ENCODE results near the gene UBE2V1.
"Not testable (repeated sequence)": the region's sequence is repeated elsewhere in the genome, so short reads cannot be mapped to it uniquely, and the experiment has no call there.

The UBE2V1 gene

DNA sequence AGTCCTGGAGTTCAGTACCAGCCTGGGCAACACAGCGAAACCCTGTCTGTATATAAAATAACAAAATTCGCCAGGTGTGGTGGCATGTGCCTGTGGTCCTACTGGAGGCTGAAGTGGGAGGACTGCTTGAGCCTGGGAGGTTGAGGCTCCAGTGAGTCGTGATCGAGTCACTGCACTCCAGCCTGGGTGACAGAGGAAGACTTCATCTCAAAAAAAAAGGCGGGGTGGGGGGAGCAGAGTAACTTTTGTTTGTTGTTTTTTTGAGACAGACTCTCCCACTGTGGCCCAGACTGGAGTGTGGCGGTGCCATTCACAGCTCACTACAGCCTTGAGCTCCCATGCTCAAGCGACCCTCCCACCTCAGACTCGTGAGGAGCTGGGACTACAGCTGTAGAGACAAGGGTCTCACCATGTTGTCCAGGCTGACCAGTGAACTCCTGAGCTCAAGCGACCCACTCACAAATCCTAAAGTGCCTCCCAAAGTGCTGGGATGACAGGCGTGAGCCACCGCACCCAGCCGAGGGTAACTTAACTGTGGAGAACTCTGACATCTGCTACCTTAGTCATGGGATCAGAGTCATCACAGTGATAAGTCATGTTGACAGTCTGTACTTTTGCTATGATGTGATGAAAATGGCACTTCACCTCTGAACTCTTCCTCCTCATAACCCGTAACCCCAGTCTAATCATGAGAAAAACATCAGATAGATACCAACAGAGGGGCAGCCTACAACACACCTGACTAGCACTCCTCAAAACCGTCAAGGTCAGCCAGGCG is 24.1 kb upstream of the UBE2V1 start:
- DNase-seq = no peak

DNA sequence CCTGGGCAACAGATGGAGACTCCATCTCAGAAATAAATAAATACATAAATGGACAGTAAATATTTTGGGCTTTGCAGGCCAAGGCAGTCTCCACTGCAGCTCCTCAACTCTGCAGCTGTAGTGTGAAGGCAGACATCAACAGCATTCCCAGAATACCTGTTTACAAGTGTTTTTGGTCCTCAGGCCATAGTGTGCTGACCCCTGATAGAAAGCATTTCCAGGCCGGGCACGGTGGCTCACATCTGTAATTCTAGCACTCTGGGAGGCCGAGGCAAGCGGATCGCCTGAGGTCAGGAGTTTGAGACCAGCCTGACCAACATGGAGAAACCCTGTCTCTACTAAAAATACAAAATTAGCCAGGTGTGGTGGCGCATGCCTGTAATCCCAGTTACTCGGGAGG is 22.2 kb upstream of the UBE2V1 start:
- not testable (repeated sequence) for DNase-seq

DNA sequence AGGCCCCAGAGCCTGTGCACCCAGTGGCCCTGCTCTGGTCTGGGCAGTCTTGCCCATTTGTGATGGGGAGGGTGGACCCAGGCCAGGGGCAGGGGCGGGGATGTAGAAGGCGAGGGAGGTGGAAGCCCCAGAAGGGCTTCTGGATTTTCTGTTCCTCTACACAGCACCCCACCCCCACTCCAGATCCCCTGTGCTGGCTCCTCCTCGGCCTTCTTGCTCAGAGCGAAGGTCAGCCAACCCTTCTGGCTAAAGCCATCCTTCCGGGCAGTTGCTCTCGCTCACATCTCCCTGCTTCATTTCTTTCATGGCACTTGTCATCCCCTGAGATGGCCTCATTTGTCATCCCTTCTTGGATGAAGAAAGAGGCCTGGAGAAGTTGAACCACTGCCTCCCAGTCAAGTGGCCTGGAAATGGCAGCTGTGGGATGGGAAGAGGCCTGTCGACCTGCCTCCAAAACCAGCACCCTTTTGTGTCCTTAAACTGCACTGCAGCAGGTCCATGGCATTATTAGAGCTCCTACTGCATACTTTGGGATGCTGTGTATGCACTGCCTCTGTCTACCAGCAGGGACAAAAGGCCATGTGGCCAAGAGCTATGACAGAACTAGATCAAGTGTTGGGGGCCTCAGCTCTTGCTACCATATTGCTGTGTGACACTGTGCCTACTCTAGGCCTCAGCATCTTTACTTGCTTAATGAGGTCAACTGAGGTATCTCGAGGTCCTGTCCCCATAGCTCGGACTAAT is 20.7 kb upstream of the UBE2V1 start:
- no peak for DNase-seq

DNA sequence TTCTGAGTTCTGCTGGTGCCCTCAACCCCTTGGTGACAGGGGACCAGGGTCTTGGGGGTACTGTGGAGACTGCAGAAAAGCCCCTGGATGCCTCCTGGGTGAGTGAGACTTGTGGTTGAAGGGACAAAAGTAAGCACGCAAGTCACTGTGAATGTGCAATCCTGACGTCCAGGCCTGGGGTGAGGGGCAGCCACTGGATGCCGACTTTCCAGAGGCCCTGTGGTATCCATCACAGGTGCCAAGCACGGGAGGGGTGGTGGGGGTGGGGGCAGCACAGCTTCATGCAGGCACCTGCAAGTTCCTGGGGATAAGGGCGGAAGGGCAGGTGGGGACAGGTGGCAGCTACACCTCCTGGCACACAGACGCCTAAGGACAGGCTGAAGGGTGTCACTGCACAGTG is 20.1 kb upstream of the UBE2V1 start:
- no peak for DNase-seq

DNA sequence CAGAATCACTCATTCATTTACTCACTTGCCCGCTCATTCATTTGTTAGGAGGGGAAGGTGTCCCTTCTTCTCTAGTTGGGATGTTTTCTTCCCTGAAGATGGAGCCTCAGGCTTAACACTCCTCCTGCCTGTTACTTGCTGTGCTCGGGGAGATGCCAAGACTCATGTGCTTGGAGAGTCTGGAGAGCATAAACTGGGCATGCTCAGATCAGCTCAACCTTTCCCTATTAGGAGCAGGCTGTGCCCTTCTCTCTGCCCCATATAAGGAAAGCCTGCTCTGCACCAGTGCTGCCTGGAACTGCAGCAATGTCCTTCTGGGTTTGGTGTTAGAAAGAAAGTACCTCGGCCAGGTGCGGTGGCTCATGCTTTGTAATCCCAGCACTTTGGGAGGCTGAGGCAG is 18.0 kb upstream of the UBE2V1 start:
- no peak for DNase-seq

DNA sequence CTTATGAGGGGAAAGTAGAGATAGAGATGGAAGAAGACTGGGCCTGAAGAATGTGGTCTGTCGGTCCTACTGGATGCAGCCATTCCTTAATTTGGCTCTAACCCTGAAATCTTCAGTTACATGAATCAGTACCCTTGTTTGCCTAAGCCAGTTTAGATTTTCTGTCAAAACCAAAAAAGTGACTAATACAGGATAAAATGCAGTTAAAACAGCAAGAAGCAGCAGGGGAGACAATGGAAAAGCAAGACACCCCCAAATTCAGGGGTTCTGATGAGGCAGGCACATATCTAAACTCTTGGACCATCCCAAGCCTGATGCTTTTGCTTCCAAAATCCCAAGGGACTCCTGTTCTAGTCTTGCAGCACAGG is 17.4 kb upstream of the UBE2V1 start:
- DNase-seq = no peak

DNA sequence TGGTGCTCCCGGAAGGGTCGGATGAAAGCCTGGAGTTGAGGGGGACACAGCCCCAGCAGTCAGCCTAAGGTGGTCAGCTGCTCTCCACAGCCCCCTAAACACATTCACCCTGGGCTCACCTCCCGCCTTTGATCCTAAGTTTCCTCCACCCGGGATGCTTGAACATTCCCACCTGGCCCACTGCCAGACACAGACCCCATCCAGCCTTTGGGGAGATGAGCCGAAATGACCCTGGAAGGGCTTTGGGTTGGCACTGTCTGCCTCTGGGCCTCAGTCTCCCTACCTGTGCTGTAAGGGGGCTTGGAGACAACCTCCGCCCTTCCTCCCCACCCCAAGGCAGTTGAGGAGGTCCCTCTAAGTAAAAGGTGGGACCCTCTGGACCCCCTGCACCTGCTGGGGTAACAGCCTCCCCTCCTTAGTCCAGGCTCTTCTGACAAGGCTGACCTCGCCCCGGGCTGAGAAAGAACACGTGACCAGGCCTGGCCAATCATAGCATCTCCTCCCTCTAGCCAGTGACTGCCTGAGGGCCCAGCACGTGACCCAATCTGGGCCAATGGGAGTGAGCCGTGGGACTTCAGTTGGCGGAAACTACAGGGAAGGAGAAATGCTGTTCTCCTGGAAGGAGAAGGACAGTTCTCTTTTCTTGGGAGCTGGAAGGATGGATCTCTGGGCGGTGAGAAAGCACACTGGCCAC is 16.9 kb upstream of the UBE2V1 start:
- peak; percentile 27 for DNase-seq

DNA sequence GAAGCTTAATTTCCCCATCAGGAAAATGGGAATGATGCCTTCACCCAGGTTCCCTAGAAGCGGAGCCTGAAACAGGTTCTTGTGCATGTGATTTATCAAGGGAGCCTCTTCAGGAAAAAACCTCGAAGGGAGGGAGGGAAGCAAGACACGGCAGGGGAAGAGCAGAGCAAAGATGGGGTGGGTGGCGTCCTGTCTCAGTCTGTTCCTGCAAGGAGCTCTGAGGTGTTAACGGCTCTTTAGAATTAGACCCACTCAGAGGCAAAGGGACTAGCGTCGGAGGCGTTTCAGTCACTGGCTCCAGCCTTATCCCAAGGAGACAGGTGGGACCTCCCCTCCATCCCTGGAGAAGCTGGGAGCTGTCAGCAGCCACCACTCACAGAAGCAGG is 15.6 kb upstream of the UBE2V1 start:
- no peak for DNase-seq

DNA sequence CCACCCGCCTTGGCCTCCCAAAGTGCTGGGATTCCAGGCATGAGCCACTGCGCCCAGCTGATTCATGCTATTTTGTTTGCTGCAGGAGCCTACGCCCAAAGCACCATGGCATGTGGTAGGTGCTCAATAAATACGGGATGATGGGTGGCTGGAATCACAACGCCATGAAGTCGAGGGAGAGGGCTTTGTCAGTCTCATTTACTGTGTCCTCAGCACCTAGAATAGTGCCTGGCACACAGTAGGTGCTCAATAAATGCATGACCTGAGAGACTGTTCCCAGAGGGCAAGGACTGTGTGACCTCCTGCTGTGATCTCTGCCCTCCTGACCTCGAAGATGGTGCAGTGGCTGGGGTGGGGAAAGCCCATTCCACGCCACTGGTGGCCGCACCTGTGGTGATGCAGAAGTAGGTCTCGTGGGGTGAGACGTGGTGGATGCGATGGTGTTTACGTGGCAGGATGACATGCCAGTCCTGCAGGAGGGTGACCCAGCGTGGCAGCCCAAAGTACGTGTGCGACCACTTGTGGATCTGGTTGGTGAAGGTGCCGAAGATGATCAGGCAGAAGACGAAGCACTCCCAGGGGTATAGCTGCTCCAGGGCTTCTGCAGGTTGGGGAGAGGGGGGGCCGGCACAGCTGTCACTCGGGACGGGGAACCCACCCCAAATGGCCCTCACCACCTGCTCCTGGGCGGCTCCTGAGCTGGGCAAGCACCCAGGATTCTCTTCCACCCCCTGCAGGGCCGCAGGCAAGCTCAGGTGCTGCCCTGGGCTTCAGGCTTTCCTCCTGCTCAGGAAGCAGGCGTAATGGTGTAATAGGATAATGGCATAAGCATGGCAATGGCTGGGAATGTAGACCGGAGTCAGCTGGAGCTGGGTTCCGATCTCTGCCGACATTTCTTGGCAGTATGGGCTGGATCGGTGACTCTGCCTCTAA is 14.9 kb upstream of the UBE2V1 start:
- peak; percentile 57 for DNase-seq

DNA sequence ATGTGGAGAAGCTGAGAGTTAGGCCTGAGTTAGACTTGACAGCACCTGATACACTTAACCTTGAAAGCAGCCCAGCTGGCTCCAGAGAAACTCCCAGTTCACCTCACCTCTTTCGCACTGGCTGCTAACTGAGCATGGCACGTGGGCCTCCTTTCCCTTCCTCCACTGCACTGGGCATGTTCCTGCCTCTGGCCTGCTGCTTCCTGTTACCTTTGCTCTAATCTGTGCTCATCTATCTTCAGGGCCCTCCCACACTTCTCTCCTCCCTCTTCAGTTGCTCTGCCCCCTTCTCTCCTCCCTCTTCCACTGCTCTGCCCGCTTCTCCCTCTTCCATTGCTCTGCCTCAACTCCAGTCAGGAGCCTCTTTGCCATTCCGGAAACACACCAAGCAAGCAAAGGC is 13.7 kb upstream of the UBE2V1 start:
- DNase-seq = peak; percentile 42

DNA sequence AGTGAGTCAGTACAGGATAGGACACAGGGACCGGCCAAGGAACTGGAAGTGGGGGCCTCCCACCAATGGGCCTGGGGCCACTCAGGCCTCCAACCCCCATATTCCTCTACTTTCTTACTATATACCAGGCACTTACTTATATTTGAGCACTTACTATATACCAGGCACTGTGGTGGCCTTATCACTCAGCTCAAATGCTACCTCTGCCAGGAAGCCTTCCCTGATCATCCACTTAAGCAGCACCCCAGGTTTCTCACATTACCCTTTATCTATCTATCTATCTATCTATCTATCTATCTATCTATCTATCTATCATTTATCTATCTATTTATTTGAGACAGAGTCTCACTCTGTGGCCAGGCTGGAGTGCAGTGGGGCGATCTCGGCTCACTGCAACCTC is 12.3 kb upstream of the UBE2V1 start:
- DNase-seq = no peak

DNA sequence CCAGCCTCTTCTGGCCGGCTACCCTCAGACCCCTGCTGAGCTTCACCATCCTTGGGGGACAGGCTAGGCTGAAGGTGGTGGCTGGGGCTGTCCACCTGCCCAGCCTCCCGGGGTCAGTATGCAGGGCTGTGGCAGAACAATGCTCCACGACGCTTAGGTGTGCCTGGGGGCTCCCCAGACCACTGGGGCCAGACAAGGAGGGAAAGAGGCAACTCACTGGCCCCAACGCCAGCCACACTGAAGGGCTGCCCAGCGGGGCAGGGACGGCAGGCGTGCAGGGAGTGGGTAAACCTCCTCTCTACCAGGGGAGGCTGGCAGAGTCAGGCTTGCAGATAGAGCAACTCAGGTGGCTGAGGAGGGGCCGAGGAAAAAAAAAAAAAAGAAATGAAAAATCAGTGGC is 11.5 kb upstream of the UBE2V1 start:
- DNase-seq = no peak

DNA sequence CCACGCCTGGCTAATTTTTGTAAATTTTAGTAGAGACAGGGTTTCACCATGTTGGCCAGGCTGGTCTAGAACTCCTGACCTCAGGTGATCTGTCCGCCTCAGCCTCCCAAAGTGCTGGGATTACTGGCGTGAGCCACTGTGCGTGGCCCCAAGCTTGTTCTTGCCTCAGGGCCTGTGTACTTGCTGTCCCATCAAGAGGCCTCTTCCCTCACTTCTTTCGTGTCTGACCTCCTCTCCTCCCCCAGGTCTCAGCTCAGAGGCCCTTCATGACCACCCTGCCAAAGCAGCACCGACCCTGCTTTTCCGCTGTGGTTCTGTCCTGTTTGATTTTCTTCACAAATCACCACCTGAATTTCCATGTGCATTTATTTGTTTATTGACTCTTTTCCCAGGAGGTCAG is 10.5 kb upstream of the UBE2V1 start:
- DNase-seq = no peak

DNA sequence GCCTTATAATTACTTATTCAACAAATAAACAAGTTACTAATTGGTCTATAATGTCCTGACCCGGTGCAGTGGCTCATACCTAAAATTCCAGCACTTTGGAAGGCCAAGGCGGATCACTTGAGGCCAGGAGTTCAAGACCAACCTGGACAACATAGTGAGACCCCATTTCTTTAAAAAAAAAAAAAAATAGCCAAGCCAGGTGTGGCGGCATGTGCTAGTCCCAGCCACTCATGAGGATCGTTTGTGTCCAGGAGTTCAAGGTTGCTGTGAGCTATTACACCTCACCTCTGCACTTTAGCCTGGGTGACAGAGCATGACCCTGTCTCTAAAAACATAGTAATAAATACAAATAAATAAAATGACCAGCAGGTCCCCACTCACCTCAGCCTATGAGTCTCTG is 9.8 kb upstream of the UBE2V1 start:
- DNase-seq = no peak

DNA sequence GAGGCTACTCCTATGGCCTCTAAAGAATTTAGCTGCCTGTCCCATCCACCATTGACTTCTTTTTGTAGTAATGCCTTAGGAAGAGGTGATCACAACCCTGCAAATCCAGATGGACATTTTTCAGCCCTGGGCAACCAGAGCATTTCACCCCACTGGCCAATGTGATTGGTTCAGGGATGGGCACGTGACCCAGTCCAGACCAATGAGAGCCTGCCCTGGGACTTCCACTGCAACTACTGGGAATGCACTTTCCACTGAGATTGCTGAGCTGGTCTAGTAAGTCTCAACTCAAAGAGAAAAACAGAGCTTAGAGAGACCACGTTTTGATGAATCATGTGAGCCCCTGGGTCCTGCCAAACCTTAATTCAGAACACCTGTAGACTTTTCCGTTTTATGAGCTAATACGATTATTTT is 8.9 kb upstream of the UBE2V1 start:
- peak; percentile 29 for DNase-seq

DNA sequence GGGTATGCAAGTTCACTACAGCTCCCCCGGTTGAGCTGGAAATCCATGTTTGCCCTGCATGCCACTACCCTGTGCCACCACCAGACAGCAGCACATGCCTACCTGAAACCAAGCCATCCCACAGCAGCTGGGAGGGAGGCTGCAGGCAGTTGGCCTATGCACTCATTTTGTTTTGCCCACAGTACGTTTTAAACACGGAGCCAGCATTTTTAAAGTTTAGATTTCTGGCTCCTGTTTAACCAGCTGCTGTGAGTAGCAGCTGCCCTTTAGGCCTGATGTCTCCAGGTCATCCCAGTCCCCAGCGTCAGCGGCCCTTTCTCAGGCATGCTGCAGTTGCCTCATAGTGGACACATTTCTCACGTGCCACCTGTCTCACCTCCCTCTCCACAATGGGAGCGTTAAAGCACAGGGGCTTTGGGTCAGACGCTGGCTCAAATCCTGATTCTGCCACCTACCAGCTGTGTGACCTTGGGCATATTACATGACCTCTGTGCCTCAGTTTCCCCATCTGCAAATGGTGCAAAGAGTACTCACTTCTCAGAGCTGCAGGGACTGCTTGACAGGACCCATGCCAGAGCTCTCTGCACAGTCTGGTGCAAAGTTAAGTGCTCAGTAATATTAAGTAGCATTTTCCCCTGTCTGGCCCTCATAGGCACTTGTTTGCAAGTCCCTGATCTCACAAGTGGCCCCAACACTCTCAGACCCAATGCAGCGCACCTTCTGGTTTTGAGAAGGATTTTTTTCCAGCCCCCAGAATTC is 8.2 kb upstream of the UBE2V1 start:
- peak; percentile 81 for DNase-seq

DNA sequence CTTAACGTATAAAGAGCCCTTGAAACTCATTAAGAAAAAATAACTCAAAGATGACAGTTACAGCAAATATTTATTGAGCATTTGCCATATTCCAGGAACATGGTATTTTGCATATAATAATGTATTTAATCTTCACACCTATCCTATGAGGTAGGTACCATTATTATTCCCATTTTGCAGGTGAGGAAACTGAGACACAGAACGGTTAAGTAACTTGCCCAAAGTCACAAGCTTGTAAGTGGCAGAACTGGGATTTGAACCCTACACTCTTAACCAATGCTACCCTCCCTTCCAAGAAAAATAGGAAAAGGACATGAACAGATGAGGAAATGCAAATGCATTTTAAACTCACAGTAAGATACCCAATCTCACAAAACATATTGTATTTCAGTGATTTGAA is 5.3 kb upstream of the UBE2V1 start:
- DNase-seq = no peak

DNA sequence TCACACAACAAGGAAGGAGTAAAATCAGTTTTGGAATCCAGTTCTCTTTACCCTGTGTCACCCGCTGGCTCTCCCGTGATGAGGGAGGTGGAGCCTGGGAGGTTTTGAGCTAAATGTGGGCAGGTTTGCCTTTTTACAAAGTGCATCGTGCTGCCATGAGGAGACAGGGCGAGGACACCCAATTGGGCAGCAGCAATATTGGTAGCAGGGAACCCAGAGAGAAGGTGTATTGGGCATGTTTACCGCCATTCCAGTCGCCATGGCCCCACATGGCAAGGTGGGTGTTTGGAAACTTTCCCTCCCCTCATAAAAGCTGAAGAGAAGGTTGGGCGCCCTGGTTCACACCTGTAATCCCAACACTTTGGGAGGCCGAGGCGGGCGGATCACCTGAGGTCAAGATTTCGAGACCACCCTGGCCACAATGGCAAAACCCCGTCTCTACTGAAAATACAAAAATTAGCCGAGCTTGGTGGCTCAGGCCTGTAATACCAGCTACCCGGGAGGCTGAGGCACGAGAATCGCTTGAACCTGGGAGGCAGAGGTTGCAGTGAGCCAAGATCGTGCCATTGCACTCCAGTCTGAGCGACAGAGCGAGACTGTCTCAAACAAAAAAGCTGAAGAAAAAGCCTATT is 3.5 kb upstream of the UBE2V1 start:
- no peak for DNase-seq

DNA sequence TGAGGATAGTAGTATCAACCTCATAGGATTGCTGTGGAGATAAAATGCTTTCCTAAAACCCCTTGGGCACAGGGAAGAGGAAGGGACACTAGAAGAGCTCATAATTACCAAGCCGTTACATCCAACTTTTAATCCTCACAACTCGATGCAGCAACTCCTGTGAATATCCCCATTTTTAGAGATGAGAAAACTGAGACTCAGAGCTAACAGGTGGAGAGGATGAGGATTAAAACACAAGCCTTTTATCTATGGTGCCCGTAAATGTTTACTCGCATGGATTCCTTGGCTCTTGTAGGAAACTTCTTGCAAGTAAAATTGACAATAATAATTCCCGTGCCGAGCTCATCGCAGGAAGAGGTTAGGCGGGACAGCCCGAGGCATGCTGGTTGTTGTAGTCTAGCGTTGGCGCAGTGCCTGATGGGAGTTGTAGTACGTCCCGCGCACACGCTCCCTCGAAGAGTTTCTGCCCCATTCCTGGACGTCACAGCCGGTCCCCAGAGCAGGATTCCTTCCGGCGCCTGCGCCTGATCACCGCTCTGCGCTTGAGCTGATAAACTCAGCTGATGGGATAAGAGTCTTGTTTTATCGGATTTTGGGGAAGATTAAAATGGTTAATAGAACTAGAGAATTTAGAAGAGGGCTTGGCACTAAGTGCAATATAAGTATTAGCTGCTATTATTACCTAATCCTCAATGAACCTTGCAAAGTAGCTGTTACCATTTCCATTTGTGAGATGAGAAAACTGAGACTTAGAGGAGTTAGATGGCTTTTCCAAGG is 2.8 kb upstream of the UBE2V1 start:
- DNase-seq = peak; percentile 99

DNA sequence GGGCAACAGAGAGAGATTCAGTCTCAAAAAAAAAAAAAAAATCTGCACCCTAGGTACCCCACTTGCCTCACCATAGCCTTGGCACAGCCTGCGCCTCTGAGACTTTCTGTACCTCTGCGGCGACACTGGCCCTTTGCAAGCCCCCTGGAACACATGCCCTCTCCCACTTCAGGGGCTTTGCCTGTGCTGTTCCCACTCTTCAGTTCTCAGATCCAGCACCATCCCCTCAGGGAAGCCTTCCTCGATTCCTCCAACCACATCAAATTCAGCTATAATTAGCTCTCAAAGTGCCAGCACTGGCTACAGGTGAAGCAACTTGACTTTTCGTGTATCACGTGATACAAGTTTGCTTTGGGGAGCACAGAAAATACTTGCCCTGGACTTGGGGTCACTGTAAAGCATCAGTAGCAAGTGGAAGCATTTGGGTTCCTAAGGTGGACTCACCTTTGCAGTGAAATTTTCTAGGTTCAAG is 2.1 kb upstream of the UBE2V1 start:
- DNase-seq = no peak
